K562 (cell line): ENCODE results near the gene ATP5PB. TPM values are rescaled to one million over a fixed set of nuclear protein-coding genes. Genes with fewer than 3 reads are reported as not detected.

Experiments
- ATAC-seq: fragments of 200-7000 bp; cut with Tn5 transposase; 3 replicates; pipeline ENCODE4 v1.9.1; 2020; ENCODE audit warnings: moderate library complexity
- BruUV-seq: library from RNA; stranded (reverse); fragments of 400-500 nt; replicated peaks from 2 replicates; lab custom pipeline; 2021; lab: Mats Ljungman, UMichigan
- CTCF ChIA-PET: fragments of 300-600 bp; formaldehyde crosslinking; extraction: SDS; loops from one replicate; lab custom pipeline; 2021; ENCODE audit warnings: low intra/inter-chr PET ratio; lab: Yijun Ruan, JAX
- POLR2A ChIA-PET: fragments of 300-600, 350-650 bp; sonication (Branson Sonifier 250); formaldehyde crosslinking; extraction: SDS; loops from one replicate; lab custom pipeline; 2021; ENCODE audit warnings: antibody characterized with exemption, inconsistent platforms; lab: Yijun Ruan, JAX
- DNase-seq, 4 experiments: peaks; one replicate each; pipeline versions ENCODE4 v3.0.0 to v3.0.0-alpha.2; 2011 to 2018; ENCODE audit warnings: low spot score in 3 of 4, mixed read lengths in 3 of 4; ENCODE audit errors: extremely low read depth in 1 of 4
- FAIRE-seq: peaks from 2 replicates; lab custom pipeline; 2011; peaks lifted over from hg19 to GRCh38; lab: Jason Lieb, UNC
- H2AFZ ChIP-seq: 2 replicates; pipeline ENCODE4 v1.6.0; 2011; ENCODE audit warnings: low read depth, low read length, control low read depth, inconsistent platforms
- H3K27ac ChIP-seq: fragments of 200-600 bp; 3 replicates; pipeline ENCODE4 v1.8.0; 2011; ENCODE audit warnings: low read depth, mild to moderate bottlenecking, control low read depth, inconsistent platforms, low read length, moderate library complexity, mixed read lengths; ENCODE audit errors: extremely low read depth
- H3K27me3 ChIP-seq, 2 experiments: fragments of 300-600 bp in 1 of 2; 2 replicates in 1 of 2; 3 replicates in 1 of 2; pipeline versions ENCODE4 v1.6.0 to v1.8.0; 2011; ENCODE audit warnings: inconsistent platforms in 2 of 2, low read length in 2 of 2, mild to moderate bottlenecking in 1 of 2, mixed read lengths in 1 of 2, moderate library complexity in 1 of 2; ENCODE audit not compliant: control insufficient read depth in 2 of 2, insufficient read depth in 2 of 2
- H3K36me3 ChIP-seq: fragments of 300-600 bp; 3 replicates; pipeline ENCODE4 v1.8.0; 2011; ENCODE audit warnings: mild to moderate bottlenecking, low read length, inconsistent platforms; ENCODE audit not compliant: control insufficient read depth, insufficient read depth
- H3K4me1 ChIP-seq, 2 experiments: fragments of 200-600 bp in 1 of 2; replicated peaks in 1 of 2; 2 replicates in 1 of 2; 3 replicates in 1 of 2; pipeline versions ENCODE4 v1.5.1 to v1.8.0; 2011; ENCODE audit warnings: inconsistent platforms in 2 of 2, low read length in 2 of 2, mild to moderate bottlenecking in 1 of 2, mixed read lengths in 1 of 2, moderate library complexity in 1 of 2; ENCODE audit not compliant: control insufficient read depth in 2 of 2, insufficient read depth in 2 of 2
- H3K4me2 ChIP-seq: 2 replicates; pipeline ENCODE4 v1.6.1; 2011; ENCODE audit warnings: low read length, control low read depth, inconsistent platforms, mixed read lengths; ENCODE audit not compliant: insufficient read depth
- H3K4me3 ChIP-seq: fragments of 200-600 bp; sonication (generic), shearing (Covaris generic); 2 replicates; pipeline ENCODE4 v1.5.1; 2016; ENCODE audit warnings: control low read depth, inconsistent platforms
- H3K79me2 ChIP-seq: fragments of 200-600 bp; 3 replicates; pipeline ENCODE4 v1.8.0; 2011; ENCODE audit warnings: low read length, inconsistent platforms; ENCODE audit not compliant: control insufficient read depth, insufficient read depth
- H3K9ac ChIP-seq, 2 experiments: 2 replicates each; pipeline versions ENCODE4 v1.6.0 to v1.6.1; 2011; ENCODE audit warnings: low read depth in 2 of 2, low read length in 2 of 2, control low read depth in 1 of 2, inconsistent platforms in 1 of 2, mild to moderate bottlenecking in 1 of 2, mixed read lengths in 1 of 2; ENCODE audit not compliant: insufficient read depth in 1 of 2
- H3K9me1 ChIP-seq: one replicate; pipeline ENCODE4 v1.6.0; 2011; ENCODE audit warnings: inconsistent platforms, mild to moderate bottlenecking, low read length, moderate library complexity; ENCODE audit not compliant: control insufficient read depth, insufficient read depth
- H3K9me3 ChIP-seq: replicated peaks from 2 replicates; pipeline ENCODE4 v1.5.1; 2011; ENCODE audit warnings: low read depth, low read length, inconsistent platforms; ENCODE audit not compliant: control insufficient read depth, insufficient read depth
- H4K20me1 ChIP-seq: replicated peaks from 2 replicates; pipeline ENCODE4 v1.6.1; 2011; ENCODE audit warnings: low read length, inconsistent platforms, mixed read lengths; ENCODE audit not compliant: control insufficient read depth, insufficient read depth
- ARID3B ChIP-seq: fragments of 250-450 bp; sonication (Bioruptor Pico); IDR thresholded peaks from 2 replicates; pipeline ENCODE4 v1.4.0; 2020; ENCODE audit warnings: borderline replicate concordance
- BDP1 ChIP-seq: IDR thresholded peaks from 3 replicates; pipeline ENCODE4 v1.6.1; 2011; ENCODE audit not compliant: insufficient read length, insufficient read depth
- CAMTA2 ChIP-seq: fragments of 250-450 bp; sonication (Bioruptor Pico); conservative IDR thresholded peaks from 2 replicates; pipeline ENCODE4 v1.5.1; 2022
- CLOCK ChIP-seq: fragments of 250-450 bp; sonication (Bioruptor Pico); IDR thresholded peaks from 2 replicates; pipeline ENCODE4 v1.4.0; 2020; ENCODE audit warnings: mild to moderate bottlenecking, moderate library complexity, borderline replicate concordance
- MAFK ChIP-seq: IDR thresholded peaks from 2 replicates; pipeline ENCODE4 v1.6.1; 2011; ENCODE audit warnings: low read length, improper control_type of control experiment
- MEF2A ChIP-seq: IDR thresholded peaks from 2 replicates; pipeline ENCODE4 v1.6.1; 2011; ENCODE audit warnings: low read depth, mild to moderate bottlenecking, low read length, moderate library complexity; ENCODE audit not compliant: control insufficient read depth
- PURB ChIP-seq: sonication (generic); formaldehyde crosslinking; IDR thresholded peaks from 2 replicates; pipeline ENCODE4 v1.9.0; 2021; ENCODE audit warnings: low read depth, mild to moderate bottlenecking, missing genetic modification reagents
- TEAD2 ChIP-seq: fragments of 450-650 bp; IDR thresholded peaks from 2 replicates; pipeline ENCODE4 v1.6.1; 2016; ENCODE audit warnings: missing genetic modification characterization, control low read depth, missing compliant biosample characterization
- ZKSCAN3 ChIP-seq: fragments of 250-450 bp; sonication (Bioruptor Pico); IDR thresholded peaks from 2 replicates; pipeline ENCODE4 v1.4.0; 2020
- ZNF398 ChIP-seq: fragments of 250-450 bp; sonication (Bioruptor Pico); IDR thresholded peaks from 2 replicates; pipeline ENCODE4 v1.8.0; 2021; ENCODE audit warnings: moderate library complexity, mild to moderate bottlenecking, inconsistent platforms
- ZNF507 ChIP-seq: conservative IDR thresholded peaks from 2 replicates; pipeline ENCODE4 v1.6.1; 2017; ENCODE audit warnings: missing genetic modification characterization, missing compliant biosample characterization
- ZNF609 ChIP-seq: sonication (generic); formaldehyde crosslinking; IDR thresholded peaks from 2 replicates; pipeline ENCODE4 v1.8.1; 2023; ENCODE audit warnings: missing genetic modification reagents, mild to moderate bottlenecking, borderline replicate concordance
- WGBS: fragments of 100-300 bp; shearing (Covaris generic); methylation state at CpG from one replicate; pipeline ENCODE4 v1.1.6; 2016; ENCODE audit warnings: low coverage, mixed read lengths; ENCODE audit not compliant: insufficient coverage; ENCODE audit errors: missing lambda C conversion rate; 5-methylcytosine and 5-hydroxymethylcytosine counted together
- in situ Hi-C: fragments of 300-500 bp; cut with MboI; formaldehyde crosslinking; loops from 4 replicates; pipeline ENCODE4 v1.15.0; 2018; ENCODE audit warnings: inconsistent platforms, mixed read lengths
- intact Hi-C: fragments of 100-400 bp; cut with micrococcal nuclease; formaldehyde crosslinking; loops from 2 replicates; pipeline ENCODE4 v1.14.2; 2022
- polyA plus RNA-seq, 8 experiments: library from polyadenylated mRNA; depleted of rRNA in 4 of 8; stranded (reverse) in 5 of 8; unstranded in 3 of 8; fragments of >200 nt; fragmentation: Nextera tagmentation in 2 of 8; fragmentation: Illumina TruSeq in 1 of 8; extraction: Ambion mirVana in 2 of 8; extraction: Trizol in 1 of 8; gene quantifications; 2 replicates each; pipeline versions ENCODE4 v1.2.1 to v1.2.3, GENCODE V29; 2011 to 2014; ENCODE audit warnings: inconsistent platforms in 1 of 8, missing spikeins in 1 of 8
- total RNA-seq, 7 experiments: library from RNA; depleted of rRNA in 6 of 7; stranded (reverse); fragments of >200 nt in 6 of 7; fragmentation: Illumina TruSeq in 2 of 7; extraction: Trizol in 2 of 7; gene quantifications; 2 replicates each; pipeline versions ENCODE4 v1.2.1 to v1.2.3, GENCODE V29; 2011 to 2021; ENCODE audit warnings: low replicate concordance in 1 of 7

Gene ATP5PB
- total and polyA plus RNA-seq, 9 of the 15 experiments (the other 6 are each of a cell fraction or from before 2014, with no cell fraction given), result 651 to 2,735 (median 1,061) TPM

DNA sequence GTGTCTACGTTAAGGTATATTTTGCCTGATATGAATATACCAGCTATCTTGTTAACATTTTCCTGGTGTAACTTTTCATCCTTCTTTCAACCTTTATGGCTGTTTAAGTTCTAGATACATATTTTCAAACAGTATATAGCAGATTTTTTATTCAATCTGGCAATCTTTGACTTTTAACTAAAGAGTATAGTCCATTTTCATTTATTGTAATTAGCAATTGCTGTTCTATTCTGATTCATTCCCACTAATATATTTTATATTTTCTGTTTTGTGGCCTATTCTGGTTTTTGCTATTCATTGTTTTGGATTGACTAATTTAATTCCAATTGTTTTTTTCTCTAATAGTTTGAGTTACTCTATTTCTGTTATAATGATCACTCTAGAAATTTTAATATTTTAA lies 17.2 kb downstream of the ATP5PB start:
- ATAC-seq (no peak), DNase-seq (no peak), FAIRE-seq (no peak)
- Histone ChIP-seq H3K9me3 (no peaks in the 10 kb centered on the region), H3K4me3 (no peak overlapping the region), H3K79me2 (no peaks in the 10 kb centered on the region), H3K4me2 (no peak overlapping the region), H3K36me3 (peaks cover 47% of the 10 kb centered on the region), H4K20me1 (no peaks in the 10 kb centered on the region), H3K27ac (no peak overlapping the region), H3K4me1 (peaks cover 7 to 34% of the 10 kb centered on the region in 2 experiments; a peak in 4 of 5 replicates), H2AFZ (no peak overlapping the region), H3K9ac (no peak overlapping the region), H3K27me3 (no peaks in the 10 kb centered on the region), H3K9me1 (no peaks in the 10 kb centered on the region)
- WGBS, result 0% methylated on average over 1 of the region's 1 CpG
- BruUV-seq, result no TSS peak
- in situ Hi-C loops (no loop called here), intact Hi-C loops (no loop called here)
- POLR2A ChIA-PET, result interaction anchor here (0.8 kb wide), 1 partner anchor 49 kb away, joined by 3 read pairs; no protein-coding TSS in a partner anchor
- CTCF ChIA-PET, result no interaction called here
- TF ChIP-seq CAMTA2 (CRISPR knock-in tag) (no peak), ARID3B (CRISPR knock-in tag) (no peak), BDP1 (no peak), ZNF398 (CRISPR knock-in tag) (no peak), TEAD2 (tag) (no peak), ZKSCAN3 (CRISPR knock-in tag) (no peak), ZNF609 (CRISPR knock-in tag) (no peak), PURB (no peak), CLOCK (no peak), MEF2A (no peak), MAFK (no peak), ZNF507 (peak; percentile 92)
